GM23338 (cell line): Measurements from ENCODE around the gene NCK2. TPM values are rescaled to one million over a fixed set of nuclear protein-coding genes. Genes with fewer than 3 reads are reported as not detected.
A peak's percentile ranks its signal among the peaks of the same experiment; 100 is the strongest.

ENCODE experiments used
- ATAC-seq: fragments of 200-7000 bp; cut with Tn5 transposase; 3 replicates; pipeline ENCODE4 v1.9.1; 2020
- DNase-seq: peaks from one replicate; pipeline ENCODE4 v3.0.0-alpha.2; 2015; ENCODE audit warnings: low spot score
- H2AFZ ChIP-seq: fragments of 200-600 bp; sonication (generic); 2 replicates; pipeline ENCODE4 v1.8.0; 2016; ENCODE audit warnings: antibody characterized with exemption, mild to moderate bottlenecking, moderate library complexity
- H3F3A ChIP-seq: fragments of 200-600 bp; sonication (generic); replicated peaks from 2 replicates; pipeline ENCODE4 v1.8.0; 2017; ENCODE audit warnings: antibody characterized with exemption, mixed run types, low read depth
- H3K27ac ChIP-seq: fragments of 200-600 bp; sonication (generic); 2 replicates; pipeline ENCODE4 v1.6.1; 2016; ENCODE audit warnings: low read depth
- H3K27me3 ChIP-seq: fragments of 200-600 bp; sonication (generic); 2 replicates; pipeline ENCODE4 v1.8.0; 2016; ENCODE audit warnings: mild to moderate bottlenecking, mixed run types, moderate library complexity; ENCODE audit not compliant: insufficient read depth
- H3K36me3 ChIP-seq: fragments of 200-600 bp; sonication (generic); 2 replicates; pipeline ENCODE4 v1.8.0; 2016; ENCODE audit warnings: mild to moderate bottlenecking; ENCODE audit not compliant: insufficient read depth
- H3K4me1 ChIP-seq: fragments of 200-600 bp; sonication (generic); 2 replicates; pipeline ENCODE4 v1.8.0; 2016; ENCODE audit warnings: mild to moderate bottlenecking, moderate library complexity; ENCODE audit not compliant: insufficient read depth
- H3K4me2 ChIP-seq: fragments of 200-600 bp; sonication (generic); 2 replicates; pipeline ENCODE4 v1.7.1; 2017; ENCODE audit warnings: mixed run types
- H3K4me3 ChIP-seq: fragments of 200-600 bp; sonication (generic); 2 replicates; pipeline ENCODE4 v1.6.1; 2016; ENCODE audit warnings: mixed run types
- H3K79me2 ChIP-seq: fragments of 200-600 bp; sonication (generic); replicated peaks from 2 replicates; pipeline ENCODE4 v1.8.0; 2017; ENCODE audit warnings: mild to moderate bottlenecking; ENCODE audit not compliant: insufficient read depth
- H3K9me2 ChIP-seq: fragments of 200-600 bp; sonication (generic); 2 replicates; pipeline ENCODE4 v1.8.0; 2017; ENCODE audit not compliant: insufficient read depth
- H4K20me1 ChIP-seq: fragments of 200-600 bp; sonication (generic); replicated peaks from 2 replicates; pipeline ENCODE4 v1.8.0; 2017; ENCODE audit warnings: mild to moderate bottlenecking; ENCODE audit not compliant: insufficient read depth
- H3K27ac Mint-ChIP-seq: 2 replicates; pipeline ENCODE4 v1.8.0; 2020; ENCODE audit warnings: inconsistent platforms, mild to moderate bottlenecking, moderate library complexity, mixed read lengths
- H3K27me3 Mint-ChIP-seq: 3 replicates; pipeline ENCODE4 v1.8.0; 2022; ENCODE audit warnings: low read depth, mild to moderate bottlenecking, moderate library complexity, mixed read lengths, inconsistent platforms; ENCODE audit not compliant: insufficient read depth, poor library complexity
- H3K36me3 Mint-ChIP-seq: 3 replicates; pipeline ENCODE4 v1.8.0; 2021; ENCODE audit warnings: low read depth, mild to moderate bottlenecking, inconsistent platforms, moderate library complexity, mixed read lengths
- H3K4me1 Mint-ChIP-seq: 3 replicates; pipeline ENCODE4 v1.8.0; 2020; ENCODE audit warnings: mild to moderate bottlenecking, inconsistent platforms, mixed read lengths
- H3K4me3 Mint-ChIP-seq: 3 replicates; pipeline ENCODE4 v1.8.0; 2021; ENCODE audit warnings: moderate library complexity, mild to moderate bottlenecking, inconsistent platforms, mixed read lengths
- H3K9me3 Mint-ChIP-seq: 3 replicates; pipeline ENCODE4 v1.8.0; 2020; ENCODE audit warnings: moderate library complexity, mild to moderate bottlenecking, inconsistent platforms, mixed read lengths
- CREB1 ChIP-seq: fragments of 250-450 bp; sonication (Bioruptor Pico); IDR thresholded peaks from 2 replicates; pipeline ENCODE4 v1.5.0; 2020; ENCODE audit warnings: low read depth, mild to moderate bottlenecking, moderate library complexity
- POLR2AphosphoS5 ChIP-seq: IDR thresholded peaks from 2 replicates; pipeline ENCODE4 v1.6.1; 2016; ENCODE audit warnings: antibody characterized with exemption, low read depth
- ZNF462 ChIP-seq: fragments of 250-450 bp; sonication (Bioruptor Pico); IDR thresholded peaks from 2 replicates; pipeline ENCODE4 v1.5.0; 2020; ENCODE audit warnings: mild to moderate bottlenecking, moderate library complexity
- polyA plus RNA-seq: library from polyadenylated mRNA; unstranded; fragments of >200 nt; fragmentation: Nextera tagmentation; extraction: Ambion mirVana; gene quantifications from 2 replicates; pipeline ENCODE4 v1.2.1, GENCODE V29; 2016
- total RNA-seq: library from RNA; depleted of rRNA; stranded (reverse); fragments of >200 nt; shearing (Covaris generic); gene quantifications from 2 replicates; pipeline ENCODE4 v1.2.3, GENCODE V29; 2014

Gene NCK2
- total and polyA plus RNA-seq, 2 experiments from 2014 or later = 26.9 to 59.9 TPM

DNA sequence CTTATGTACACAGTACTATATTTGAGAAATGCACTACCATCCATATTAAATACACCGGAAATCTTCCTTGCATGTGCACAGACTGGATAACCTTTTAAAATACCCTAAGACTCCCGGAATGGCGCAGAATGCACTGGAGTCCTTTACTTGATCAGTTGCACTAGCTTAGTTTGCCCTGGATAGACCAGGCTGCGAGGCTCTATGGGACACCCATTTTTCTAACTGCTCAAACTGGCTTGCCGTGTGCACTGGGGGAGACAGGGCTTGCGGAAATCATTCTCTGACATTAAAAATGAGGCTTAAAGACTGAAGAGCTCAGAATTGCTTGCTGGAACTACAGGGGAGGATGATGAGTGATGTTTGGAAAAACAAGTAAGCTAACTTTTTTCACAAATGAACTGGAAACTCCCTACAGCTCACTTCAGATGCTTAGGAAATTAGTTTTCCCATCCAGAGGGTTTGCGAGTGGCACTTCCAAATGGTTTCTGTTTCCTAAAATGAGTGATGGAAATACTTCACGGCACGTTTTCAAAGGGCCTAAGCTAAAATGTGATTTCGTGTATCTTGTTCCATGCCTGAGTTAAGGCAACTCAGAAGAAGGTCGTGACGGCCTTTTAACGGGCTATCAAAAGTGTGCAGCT is 2.7 kb downstream of the NCK2 start:
- peaks cover 11% of the 10 kb centered on the region; the same call in 1 of the 2 replicates for H3F3A ChIP-seq
- Mint-ChIP-seq H3K27me3 (peaks cover 10% of the 10 kb centered on the region), H3K27ac (no peak overlapping the region), H3K36me3 (peaks cover 19% of the 10 kb centered on the region), H3K4me3 (peak overlapping the region; percentile 79; the same call in 1 of the 3 replicates), H3K9me3 (peaks cover 3% of the 10 kb centered on the region; the same call in 1 of the 3 replicates), H3K4me1 (peaks cover 41% of the 10 kb centered on the region)
- peaks cover 37% of the 10 kb centered on the region for H4K20me1 ChIP-seq
- no peaks in the 10 kb centered on the region for H3K27me3 ChIP-seq
- H2AFZ ChIP-seq = no peak overlapping the region
- H3K9me2 ChIP-seq = no peaks in the 10 kb centered on the region
- H3K4me1 ChIP-seq = peaks cover 27% of the 10 kb centered on the region
- no peak for DNase-seq
- peak overlapping the region; percentile 98; the same call in 1 of the 2 replicates for H3K4me2 ChIP-seq
- peaks cover 70% of the 10 kb centered on the region for H3K79me2 ChIP-seq
- TF ChIP-seq CREB1 (CRISPR knock-in tag) = no peak
- TF ChIP-seq POLR2AphosphoS5 = no peak
- TF ChIP-seq ZNF462 (CRISPR knock-in tag) = no peak
- H3K4me3 ChIP-seq = no peak overlapping the region
- H3K27ac ChIP-seq = peak overlapping the region; percentile 48; the same call in 1 of the 2 replicates
- no peak for ATAC-seq
- no peaks in the 10 kb centered on the region for H3K36me3 ChIP-seq

- no peaks in the 10 kb centered on the region for H3K9me2 ChIP-seq
- H3K4me1 ChIP-seq = peaks cover 29% of the 10 kb centered on the region
- H2AFZ ChIP-seq = no peak overlapping the region
- ATAC-seq = no peak
- no peak overlapping the region for H3K4me2 ChIP-seq
- peaks cover 19% of the 10 kb centered on the region for H3K36me3 Mint-ChIP-seq
- no peaks in the 10 kb centered on the region for H3K27me3 ChIP-seq
- peaks cover 76% of the 10 kb centered on the region for H3K79me2 ChIP-seq
- no peak overlapping the region for H3K27ac ChIP-seq
- H3K4me1 Mint-ChIP-seq = peaks cover 40% of the 10 kb centered on the region
- peaks cover 10% of the 10 kb centered on the region for H3K27me3 Mint-ChIP-seq
- H3K36me3 ChIP-seq = no peaks in the 10 kb centered on the region
- H3K9me3 Mint-ChIP-seq = peaks cover 3% of the 10 kb centered on the region; the same call in 1 of the 3 replicates
- H3K4me3 Mint-ChIP-seq = no peak overlapping the region
- H3F3A ChIP-seq = peaks cover 11% of the 10 kb centered on the region; the same call in 1 of the 2 replicates
- no peak overlapping the region for H3K27ac Mint-ChIP-seq
- no peak for TF ChIP-seq POLR2AphosphoS5
- TF ChIP-seq CREB1 (CRISPR knock-in tag) = 0 out of 2 replicates have a peak, but pooled peaks have one; percentile 5
- no peak overlapping the region for H3K4me3 ChIP-seq
- peaks cover 37% of the 10 kb centered on the region for H4K20me1 ChIP-seq
- DNase-seq = no peak
Measured at GRCh38 chr2:105747991-105748390, 3.3 kb downstream of the NCK2 start.
